DMS79 treated with DMSO at 0.1 percent for 48 hours (cell line): ENCODE measurements around the gene CTDSPL.
A peak's percentile ranks its signal among the peaks of the same experiment; 100 is the strongest.
"Not testable (repeated sequence)": the region's sequence is repeated elsewhere in the genome, so short reads cannot be mapped to it uniquely, and the experiment has no call there.

Experiments used
- DNase-seq: peaks from one replicate; lab custom pipeline; 2025; lab: John Stamatoyannopoulos, UW

The CTDSPL gene, protein sequence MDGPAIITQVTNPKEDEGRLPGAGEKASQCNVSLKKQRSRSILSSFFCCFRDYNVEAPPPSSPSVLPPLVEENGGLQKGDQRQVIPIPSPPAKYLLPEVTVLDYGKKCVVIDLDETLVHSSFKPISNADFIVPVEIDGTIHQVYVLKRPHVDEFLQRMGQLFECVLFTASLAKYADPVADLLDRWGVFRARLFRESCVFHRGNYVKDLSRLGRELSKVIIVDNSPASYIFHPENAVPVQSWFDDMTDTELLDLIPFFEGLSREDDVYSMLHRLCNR

DNA sequence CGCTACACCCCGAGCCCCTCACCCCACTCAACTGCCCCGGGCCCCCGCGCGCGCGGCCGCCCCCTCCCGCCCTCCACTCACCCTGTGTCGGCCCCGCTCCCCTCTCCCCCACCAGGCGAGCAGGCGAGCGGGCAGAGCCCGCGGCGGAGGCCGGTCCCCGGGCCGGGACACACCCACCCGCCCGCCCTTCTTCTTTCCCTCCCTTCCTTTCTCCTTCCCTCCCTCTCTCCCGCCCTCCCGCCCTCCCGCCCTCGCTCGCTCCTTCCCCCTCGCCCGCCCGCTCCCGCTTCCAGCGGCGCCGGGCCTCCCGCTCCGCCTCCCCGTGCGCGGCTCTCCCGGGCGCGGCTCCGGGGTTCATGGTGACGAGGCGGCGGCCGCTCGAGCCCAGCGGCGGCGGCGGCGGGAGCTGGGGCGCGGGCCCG lies at the start of gene CTDSPL:
Gene CTDSPL (plus strand): TSS at position 261 of the 422 bp plus-strand sequence. CDS start 320 bp downstream, outside the sequence.
- DNase-seq, result no peak

DNA sequence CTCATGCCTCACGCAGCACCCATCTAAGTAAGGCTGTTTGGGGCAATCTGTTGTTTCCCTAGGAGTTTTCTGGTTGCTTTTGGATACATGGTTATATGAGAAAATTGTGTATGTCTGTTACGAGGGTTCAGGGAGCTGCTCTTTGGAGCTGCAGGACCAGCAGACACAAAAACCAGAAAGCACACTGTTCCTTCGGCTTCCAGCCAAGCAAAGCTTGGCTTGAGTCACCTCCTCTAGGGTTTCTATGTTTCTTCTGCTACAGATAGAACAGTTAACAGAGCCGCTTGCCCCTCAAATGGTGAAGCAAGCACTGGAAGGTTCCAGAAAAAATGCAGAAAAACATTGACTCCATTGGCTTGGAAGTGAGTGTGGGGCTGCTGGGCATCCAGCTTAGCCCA lies 49.2 kb upstream of the CTDSPL start:
- DNase-seq, result no peak

DNA sequence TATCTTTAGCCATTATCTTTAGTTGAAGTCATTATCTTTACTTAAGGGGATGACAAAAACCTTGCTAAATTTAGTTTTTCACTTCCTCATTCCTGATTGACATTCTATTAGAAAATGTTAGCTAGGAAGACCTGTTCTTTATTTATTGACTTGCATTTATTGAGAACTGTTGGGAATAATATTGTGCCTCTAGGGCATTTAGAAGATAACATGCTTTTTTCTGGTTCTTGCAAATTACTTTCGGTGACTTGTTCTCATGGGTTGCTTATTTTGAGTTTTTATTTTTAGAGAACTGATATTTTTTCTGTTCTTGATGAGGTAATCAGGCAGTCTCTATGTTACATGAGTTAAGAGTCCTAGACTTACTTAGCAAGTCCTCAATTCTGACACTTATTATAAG lies 48.3 kb upstream of the CTDSPL start:
- no peak for DNase-seq

DNA sequence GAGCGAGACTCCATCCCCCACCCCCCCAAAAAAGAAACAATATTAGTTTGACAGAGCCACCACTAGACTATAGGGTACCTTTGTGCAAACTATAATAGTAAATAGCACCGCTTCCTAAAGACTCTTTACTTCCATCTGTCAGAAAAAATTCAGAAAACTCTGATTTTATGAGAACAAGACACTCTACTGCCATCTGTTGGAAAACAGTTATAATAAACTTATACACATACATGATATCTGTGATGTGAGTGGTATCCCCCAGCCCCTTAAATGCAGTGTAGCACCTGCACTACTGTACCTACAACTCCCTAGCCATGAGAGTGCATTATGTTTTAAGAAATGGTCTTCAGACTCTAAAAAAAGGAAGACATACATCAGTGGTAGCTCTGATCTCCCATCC lies 47.1 kb upstream of the CTDSPL start:
- DNase-seq, result peak; percentile 7

DNA sequence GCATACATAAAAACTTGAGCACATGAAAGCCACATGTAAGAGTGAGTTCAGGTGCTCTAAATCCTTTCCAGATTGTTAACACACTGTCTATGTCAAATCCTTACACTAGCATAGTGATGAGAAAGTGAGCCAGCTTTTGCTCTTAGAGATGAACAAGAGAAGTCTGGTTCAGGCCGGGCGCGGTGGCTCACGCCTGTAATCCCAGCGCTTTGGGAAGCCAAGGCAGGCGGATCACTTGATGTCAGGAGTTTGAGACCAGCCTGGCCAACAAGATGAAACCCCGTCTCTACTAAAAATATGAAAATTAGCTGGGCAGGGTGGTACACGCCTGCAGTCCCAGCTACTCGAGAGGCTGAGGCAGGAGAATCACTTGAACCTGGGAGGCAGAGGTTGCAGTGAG lies 46.5 kb upstream of the CTDSPL start:
- DNase-seq, result not testable (repeated sequence)

DNA sequence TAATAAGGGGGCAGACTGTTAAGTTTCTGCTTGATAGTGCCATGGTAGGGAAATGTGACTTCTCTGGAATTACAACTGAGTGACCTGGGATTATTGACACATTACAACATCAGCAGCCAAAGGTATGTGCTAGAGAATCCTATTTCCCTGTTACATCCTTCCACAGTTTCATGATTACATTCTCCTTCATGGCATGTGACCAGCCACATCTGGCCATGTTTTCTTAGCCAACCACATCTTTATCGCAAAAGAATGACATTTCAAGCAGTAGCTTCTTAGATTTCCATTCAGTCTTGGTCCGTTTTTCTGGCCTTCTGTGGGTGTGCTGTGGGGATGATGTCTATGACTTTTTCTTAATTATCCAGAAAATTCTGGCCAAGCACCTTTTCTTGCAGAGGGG lies 45.4 kb upstream of the CTDSPL start:
- DNase-seq, result no peak

DNA sequence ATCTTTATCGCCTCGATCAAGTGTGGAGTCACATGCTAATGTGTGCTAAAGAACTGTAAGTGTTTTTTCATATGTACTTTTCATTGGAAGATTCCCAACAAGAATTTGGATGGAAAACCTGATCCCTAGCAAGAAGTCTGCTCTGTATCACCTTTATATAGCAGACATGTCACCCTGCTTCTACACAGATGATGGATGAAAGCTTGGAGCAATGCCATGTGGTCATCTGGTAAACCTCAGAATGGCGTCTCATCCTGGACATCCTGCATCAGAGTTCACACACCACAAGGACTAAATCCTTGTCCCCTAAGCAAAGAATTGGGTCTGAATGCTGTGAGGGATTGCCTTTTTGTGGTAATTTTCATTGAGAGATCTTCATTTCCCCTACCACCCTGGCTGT lies 42.1 kb upstream of the CTDSPL start:
- DNase-seq, result no peak

DNA sequence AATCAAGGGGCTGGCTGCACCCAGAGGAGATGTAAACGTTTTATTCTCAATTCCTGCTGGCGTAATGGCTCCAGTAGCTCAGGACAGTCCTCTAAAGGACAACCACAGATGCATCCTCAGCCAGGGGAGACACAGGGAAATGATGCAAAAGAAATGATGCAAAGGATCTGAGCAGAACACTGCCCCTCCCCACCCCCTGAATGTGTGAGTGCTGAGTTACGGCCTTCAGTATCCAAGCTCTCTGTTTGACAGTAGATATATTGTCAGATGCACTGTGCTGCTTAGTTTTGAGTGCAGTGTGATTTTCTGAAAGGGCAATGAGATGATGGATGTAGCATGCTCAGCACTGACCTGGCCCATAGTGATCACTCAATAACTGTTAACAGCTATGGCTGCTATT lies 41.4 kb upstream of the CTDSPL start:
- DNase-seq, result no peak

DNA sequence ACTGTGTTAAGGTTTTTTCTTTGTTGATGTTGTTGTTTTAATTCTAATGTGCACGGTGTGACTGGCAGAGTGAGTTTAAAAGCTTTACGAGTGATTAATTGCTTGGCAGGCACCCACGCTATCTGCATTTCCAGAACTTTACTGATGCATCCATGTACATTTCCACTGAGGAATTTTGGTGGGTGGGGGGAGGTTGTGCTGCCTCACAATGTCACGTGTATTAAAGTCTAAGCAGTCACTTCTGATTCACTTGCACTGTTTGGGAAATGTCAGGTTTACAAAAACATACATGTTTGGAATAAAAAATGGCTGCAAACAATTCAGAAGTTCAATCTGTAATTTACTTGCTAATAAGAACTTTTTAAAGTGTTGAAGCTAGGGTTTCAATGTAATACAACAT lies 38.5 kb upstream of the CTDSPL start:
- no peak for DNase-seq

DNA sequence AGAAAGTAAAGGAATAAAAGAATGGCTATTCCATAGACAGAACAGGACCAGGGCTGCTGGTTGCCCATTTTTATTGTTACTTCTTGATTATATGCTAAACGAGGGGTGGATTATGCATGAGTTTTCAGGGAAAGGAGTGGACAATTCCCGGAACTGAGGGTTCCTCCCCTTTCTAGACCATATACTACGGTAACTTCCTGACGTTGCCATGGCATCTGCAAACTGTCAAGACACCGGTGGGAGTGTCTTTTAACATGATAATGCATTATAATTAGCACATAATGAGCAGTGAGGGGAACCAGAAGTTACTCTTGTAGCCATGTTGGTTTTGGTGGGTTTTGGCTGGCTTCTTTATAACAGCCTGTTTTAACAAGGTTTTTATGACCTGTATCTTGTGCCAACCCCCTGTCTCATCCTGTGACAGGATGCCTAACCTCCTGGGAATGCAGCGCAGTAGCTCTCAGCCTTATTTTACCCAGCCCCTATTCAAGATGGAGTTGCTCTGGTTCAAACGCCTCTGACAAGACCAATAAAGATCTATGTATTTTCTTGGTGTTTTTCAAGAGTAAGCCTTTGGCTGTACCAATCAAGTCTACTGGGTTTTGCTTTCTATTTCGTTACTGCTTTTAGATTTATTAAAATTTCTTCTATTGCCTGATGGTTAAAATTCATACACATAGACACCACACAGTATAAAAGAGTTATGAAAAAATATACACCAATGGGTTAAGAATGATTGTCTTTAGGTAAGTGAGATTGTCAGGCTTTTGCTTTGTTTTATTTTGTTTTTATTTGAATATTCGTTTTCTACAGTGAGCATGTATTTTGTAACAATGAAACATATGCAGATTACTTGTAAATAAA lies 37.4 kb upstream of the CTDSPL start:
- no peak for DNase-seq

DNA sequence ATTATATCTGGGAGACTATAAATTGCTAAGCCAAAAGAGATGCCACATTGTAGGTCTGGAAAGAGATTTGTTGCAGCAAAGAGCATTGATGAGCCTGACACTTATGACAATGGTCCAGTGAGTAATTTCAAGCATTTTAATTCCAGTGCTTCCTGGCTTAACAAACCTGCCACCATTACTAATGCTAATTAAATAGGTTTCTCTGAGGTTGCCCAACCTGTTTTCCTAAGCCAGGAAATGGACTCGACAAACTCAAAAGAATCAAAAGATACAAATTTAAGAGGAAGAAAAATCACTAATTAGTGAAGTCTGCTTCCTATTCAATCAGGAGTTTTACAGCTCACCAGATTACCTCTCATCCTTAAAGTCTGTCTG lies 36.7 kb upstream of the CTDSPL start:
- no peak for DNase-seq

DNA sequence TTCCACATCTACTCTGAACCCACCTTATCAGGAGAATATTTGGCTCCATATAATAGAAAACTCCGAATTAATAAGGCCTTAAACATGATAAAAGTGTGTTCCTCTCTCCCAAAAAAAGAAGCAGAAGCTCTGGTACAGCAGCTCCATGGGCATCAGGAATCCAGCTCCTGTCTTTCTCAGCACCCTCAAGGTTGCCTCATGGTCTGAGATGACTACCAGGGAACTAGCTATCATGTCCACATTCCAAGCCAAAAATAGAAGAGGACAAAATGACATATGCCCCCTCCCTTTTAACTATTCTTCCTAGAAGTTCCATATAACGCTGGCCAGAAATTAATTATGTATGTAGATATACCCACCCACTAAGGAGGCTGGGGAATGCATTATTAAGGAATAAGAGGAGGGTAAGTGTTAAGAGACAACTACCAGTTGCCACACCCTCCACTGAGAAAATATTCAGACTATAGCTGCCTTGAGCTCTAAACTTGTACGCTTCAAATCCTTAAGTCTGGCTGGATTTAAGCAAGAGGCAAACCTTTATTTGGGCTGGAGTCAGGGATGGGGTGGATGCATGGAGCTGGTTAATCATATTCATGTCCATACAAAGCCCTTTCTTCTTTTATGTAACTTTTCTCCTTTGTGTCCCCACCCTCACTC lies 35.8 kb upstream of the CTDSPL start:
- no peak for DNase-seq

DNA sequence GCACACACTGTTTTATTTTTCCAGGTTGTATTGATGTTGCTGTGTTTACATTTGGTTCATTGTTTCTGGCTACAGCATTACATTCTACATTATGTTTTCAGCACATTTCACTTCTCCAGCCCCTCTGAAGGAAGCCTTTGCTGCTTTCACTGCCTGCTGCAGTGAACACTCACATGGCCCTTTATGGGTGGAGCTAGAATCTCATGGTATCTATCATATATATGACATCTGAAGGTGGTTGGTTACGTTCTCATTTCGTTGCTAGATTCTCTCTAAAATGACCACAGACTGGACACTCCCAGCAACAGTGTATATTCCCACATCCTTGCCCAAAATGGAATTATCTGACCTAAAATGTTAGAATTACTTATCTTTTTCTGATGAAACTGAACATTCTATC lies 35.2 kb upstream of the CTDSPL start:
- DNase-seq, result no peak

DNA sequence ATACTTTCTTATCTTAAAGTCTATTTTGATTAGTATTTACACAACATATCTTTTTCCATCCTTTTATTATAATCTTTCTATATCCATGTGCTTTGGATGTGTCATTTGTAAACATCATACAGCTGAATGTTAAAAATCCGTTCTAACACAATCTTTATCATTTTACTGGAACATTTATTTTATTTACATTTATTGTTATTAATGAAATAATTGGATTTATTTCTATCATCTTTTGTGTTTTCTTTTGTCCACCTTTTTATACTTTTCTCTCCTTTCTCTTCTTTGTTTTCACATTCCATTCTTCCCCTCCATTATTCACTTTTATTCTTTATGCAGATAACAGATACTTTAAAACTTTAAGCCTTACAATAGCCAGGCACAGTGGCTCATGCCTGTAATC lies 34.7 kb upstream of the CTDSPL start:
- no peak for DNase-seq

DNA sequence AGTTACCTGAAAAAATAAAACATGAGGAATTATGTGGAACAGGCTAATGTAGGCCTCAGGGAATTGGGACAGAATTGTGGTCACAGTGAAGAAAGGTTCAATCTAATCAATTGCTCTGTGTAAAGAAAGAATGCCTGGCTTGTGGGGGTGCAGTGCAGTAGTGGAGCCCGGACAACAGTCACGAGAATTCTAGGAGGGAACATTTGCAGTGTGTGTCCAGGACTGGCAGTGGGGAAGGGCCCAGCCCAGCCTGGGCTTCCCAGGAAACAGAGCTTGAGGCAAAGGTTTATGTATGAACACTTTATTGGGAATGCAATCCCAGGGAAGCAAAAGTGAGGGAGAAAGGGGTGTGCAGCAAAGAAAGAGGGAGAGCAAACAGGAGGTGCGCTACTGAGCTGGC lies 29.2 kb upstream of the CTDSPL start:
- no peak for DNase-seq

DNA sequence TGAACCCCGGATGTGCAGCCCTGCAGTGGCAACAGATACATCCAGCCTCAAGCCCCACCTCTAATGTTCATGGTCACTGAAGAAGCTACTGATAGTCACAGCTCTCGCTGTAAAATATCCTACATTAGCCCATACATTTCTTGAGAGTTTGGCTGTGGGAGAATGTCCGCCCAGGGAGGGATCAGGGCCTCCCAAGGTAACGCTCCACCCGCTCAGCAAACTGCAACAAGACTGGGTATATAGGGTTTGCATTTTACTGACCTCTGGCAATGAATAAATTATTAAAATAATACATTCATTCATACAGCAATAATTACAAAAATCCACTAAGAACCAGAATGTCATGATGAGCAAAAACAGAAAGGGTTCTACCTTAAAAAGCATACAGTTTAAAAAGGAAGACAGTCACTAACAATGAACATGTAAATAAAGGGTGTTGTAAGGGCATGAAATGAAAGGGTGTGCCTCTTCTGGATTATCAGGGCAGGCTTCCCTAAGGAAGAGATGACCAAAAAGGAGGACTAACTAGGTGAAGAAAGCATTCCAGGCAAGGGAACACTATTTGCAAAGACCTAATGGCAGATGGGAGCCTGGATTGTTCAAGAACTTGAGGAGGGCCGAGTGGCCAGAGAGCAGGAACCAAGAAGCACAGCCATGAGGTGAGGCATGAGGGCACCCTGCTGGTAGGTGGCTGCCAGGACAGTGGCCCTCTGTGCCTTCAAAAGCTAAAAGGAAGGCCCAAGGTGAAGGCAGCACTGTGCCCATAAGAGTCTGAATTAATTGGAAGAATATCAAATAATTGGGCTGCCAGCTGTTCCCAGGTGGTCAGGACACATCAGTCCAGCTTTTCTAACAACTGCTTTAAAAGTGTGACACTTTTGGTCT lies 28.1 kb upstream of the CTDSPL start:
- no peak for DNase-seq

DNA sequence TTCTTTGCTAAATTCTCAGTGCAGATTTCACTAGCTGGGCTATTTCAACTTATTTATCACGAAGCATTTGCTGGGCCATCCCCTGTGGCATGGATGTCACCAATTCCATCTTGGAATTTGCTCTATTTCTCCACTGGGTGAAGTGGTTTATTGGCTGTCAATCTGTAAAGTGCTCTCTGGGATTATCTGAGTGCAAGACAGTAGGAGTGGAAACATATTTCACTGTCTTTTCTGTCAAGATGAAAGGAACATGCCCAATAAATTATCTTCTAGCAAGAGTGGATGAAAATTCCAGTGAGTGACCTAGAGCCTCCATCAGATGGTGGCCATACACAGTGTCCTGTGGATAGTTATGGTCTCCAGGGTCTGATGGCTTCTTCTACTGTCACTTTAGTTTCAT lies 25.1 kb upstream of the CTDSPL start:
- no peak for DNase-seq

DNA sequence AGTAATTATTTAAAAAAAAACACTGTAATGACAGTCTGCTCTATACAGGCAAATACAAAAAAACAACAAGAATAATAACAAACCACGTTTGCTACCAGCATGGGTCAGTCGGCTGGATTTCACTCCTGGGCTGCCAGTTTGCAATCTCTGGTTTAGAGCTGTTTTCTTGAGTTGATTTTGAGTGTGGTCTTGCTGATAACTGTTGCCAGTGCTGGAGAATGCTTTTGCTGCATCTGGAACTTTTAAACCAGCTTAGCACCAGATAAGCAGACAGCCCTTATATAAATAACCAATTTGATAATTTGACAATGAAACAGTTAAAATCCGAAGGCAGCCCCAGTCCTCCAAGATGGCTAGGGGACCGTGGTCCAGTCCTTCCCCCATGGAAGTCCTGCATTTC lies 14.0 kb upstream of the CTDSPL start:
- no peak for DNase-seq

DNA sequence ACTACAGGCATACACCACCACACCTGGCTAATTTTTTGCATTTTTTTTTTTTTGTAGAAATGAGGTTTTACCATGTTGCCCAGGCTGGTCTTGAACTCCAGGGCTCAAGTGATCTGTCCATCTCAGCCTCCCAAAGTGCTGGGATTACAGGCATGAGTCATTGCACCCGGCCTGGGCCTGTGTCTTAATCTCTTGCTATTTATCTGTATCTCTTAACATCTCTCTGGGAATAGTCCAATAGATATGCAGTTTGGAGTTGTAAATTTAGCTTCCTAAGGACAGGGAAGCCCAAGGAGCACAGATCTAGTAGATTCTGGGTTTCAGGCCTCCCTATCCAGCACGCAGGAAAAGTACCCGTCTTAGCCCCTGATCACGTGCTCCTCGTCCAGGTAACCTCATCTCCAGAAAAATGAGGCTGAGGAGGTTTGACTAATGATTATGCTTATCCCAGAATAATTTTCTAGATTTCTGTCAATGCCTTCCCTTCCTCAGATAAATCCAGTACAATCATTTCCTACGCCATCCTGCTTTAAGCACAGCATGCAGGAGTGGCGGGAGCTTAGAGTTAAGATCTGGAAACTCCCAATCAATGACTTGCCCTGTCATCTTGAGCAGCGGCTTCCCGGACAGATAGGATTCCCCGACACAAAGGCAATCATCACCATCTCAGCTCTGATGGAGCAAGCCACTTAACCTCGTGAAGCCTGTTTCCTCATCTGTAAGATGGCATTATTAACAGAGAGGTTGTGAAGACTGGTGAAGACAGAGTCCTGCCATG lies 12.3 kb upstream of the CTDSPL start:
- DNase-seq, result no peak

DNA sequence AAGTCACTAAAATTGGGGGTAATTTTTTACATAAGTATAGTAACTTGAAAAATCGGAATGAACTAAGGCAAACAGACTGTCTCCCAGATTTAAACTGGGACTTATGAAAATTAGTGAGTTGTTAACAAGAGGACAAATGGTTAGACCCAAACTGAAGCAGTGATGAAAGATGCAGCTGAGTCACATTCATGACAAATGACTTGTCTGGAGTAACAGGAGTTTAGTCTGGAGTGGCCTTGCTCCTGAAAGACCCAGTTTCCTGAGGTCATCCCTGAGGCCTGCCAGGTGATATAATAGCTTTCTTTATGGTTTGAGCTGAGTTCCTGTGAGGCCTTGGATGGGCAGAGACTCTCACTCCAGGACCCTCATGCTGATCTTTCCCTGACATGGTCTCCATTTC lies 9.6 kb upstream of the CTDSPL start:
- DNase-seq, result no peak

DNA sequence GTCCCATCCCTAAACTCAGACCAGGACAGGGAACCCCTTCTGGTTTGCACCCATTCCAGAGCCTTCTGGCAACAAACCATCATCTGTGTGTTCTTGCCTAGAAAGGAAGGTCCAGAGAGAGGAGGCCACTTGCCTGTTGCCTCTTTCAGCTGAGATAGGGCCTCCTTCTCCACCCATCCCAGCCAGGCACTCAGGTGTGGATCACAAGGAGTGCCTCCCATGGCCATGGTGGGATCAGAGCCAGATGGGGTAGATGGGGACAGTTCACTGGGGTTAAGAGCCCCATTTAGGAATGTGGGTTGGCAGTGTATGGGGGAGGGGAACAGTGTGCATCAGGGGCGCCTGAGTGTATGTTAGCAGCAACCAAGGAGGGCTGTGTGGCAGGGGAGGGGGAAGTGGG lies 8.9 kb upstream of the CTDSPL start:
- DNase-seq, result no peak
